ENCODE results near the gene SCN3A.

The SCN3A gene

DNA sequence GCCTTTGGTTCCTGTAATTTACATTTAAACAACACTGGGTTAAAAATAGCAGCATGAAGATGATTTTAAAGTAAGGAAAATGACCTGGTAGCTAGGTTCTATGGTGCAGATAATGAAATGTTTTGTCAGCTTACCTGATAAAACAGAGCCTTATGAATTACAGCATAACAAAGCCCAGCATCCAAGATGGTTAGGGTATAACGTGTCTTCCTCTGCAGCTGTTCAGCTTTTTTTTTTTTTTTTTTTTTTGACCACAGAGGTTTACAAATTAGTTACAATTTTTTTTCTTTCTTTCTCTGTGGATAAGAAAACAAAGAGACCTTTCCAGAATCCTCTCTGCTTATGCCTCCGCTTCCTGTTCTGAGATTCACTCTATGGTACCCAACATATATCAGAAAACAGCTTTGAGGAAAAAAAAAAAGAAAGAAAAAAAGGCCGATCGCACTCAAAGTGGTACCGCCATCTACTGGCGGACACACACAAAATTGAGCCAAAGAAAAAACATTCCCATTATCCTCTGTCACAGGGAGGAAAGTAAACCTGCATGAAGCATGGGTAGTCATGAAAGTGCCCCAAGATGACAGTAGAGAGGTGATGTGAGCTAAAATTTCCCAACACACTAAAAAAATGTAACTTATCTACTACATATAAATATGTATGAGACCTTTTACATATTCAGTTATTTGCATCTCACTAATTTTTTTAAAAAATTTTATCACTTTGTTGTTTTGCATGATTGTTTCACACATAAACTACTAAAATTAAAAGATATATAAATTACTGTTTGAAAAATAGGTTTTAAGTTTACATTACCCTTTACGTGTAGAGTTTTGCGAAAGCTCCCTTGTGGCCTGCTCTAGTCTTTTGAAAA is at the start of gene SCN3A:
SCN3A (minus strand) TSS at position 362 of the 871 bp plus-strand sequence. CDS start 27,656 bp downstream, outside the sequence.
- DNase-seq (ENCODE audit: low read depth), result no peak

DNA sequence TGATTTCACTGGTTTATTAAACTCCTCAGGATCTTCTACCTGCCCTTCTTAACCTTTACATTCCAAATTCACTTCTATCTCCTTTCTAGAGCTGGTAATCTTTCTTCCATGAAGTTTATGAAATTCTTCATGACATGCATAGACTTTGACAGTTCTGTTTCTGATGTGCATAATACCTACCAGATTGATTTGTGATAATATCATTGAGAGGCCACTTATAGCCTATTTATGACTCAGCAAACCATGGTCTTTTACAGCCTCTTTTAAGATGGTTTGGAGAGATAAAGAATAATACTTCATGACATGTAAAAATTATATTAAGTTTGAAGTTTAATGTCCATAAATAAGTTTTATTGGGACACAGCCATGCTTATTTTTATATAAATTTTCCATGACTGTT is 49.3 kb upstream of the SCN3A start:
- no peak for DNase-seq (ENCODE audit: low read depth)

DNA sequence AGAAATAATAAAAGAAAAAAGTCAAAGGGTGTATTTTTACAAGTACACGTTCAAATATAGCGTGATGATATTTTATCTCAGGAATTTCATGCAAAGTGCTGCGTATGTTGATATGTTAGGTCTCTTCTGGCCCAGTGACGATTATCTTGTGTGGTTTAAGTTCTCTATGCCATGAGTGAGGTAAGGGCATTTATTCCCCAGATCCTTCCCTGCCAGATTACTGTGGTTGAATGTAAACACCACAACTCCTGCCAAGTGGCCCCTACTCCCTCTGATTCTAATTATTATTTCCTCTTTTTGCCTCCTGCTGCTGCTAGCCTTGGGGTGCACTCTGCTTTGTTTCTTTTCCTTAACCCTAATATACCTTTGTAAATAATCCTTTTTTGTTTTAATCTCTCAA is 47.5 kb upstream of the SCN3A start:
- no peak for DNase-seq (ENCODE audit: low read depth)

DNA sequence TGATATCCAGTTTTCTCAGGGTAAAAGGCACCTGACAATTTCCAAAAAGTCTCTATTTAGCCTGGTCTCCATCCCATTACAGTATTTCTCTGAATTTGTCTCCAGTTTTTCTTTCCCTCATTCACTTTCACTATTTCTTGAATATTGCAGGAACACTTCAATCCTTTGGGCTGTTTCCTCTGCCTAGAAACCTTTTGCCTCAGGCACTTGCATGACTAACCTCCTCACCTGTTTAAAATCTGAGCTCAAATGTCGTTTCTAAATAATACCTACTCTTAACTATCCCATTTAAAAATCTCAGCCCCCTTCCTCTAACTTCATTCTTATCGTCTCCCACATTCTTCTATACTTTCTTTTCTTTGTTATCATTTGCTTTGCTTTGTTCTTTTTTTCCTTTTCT is 44.4 kb upstream of the SCN3A start:
- no peak for DNase-seq (ENCODE audit: low read depth)

DNA sequence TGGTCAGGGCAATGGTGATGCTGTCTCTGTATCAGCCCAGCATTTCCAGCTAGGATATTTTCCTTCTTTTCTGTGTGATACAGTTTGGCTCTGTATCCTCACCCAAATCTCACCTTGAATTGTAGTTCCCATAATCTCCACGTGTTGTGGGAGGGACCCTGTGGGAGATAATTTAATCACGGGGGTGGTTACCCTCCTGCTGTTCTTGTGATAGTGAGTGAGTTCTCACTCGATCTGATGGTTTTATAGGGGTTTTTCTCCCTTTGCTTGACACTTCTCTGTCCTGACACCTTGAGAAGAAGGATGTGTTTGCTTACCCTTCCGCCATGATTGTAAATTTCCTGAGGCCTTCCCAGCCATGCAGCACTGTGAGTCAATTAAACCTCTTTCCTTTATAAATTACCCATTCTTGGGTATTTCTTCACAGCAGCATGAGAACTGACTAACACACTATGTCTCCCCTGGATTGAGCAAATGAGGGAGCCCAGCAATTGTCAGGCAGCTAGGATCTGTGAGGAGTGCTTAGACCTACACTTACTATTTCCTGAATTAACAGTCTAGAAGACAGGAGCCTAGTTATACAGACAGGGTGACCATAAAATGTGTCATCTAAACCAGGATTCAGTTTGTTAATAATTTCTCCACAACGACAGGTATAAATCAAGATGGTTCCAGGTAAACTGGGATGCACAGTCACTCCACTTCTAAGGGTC is 41.4 kb upstream of the SCN3A start:
- DNase-seq (ENCODE audit: low read depth), result no peak

DNA sequence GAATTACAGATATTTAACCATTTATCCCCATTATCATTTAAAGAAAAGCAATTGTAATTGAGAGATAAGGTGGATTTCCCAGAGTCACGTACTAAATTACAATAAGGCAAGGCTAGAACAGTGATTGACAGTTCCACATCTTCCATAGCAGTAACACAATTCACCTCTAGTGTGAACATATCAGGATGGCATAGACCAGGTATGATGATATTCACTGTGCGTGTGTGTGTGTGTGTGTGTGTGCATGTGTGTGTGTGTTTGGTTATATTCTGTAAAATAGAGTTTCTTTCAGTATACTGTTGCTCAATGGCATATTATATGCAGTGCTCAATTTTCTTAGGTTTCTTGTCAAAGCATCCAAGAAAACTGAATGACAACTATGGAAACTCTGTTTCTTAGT is 37.1 kb upstream of the SCN3A start:
- no peak for DNase-seq (ENCODE audit: low read depth)

DNA sequence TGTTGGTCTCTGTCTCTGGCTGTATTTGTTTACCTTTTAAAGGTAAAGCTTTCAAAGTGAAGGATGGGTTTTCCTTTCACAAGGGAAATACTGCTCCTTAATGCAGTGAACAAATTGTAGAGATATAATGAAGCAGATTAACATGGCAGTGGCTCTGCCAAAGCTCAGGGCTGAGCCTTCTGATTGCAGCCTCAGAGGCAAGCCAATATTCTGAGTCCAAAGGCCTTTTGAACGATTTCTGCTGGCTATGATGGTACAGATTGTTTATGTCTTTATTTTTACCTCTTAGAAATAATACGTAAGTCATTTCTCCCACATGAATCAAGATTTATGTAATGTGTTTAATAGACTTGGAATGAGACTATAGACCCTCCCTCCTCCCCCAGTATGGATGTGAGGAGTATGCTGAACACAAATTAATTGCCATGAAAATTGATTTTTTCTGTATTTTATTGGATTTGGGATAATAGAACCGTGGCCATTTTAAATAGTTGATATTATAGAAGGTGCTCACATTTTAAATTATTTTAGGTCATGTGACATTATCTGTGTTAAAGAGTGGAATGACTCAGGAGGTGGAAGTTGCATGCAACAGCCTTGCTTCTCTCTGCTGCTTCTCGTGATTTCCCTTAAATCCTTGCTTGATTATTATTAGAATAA is 36.1 kb upstream of the SCN3A start:
- no peak for DNase-seq (ENCODE audit: low read depth)

DNA sequence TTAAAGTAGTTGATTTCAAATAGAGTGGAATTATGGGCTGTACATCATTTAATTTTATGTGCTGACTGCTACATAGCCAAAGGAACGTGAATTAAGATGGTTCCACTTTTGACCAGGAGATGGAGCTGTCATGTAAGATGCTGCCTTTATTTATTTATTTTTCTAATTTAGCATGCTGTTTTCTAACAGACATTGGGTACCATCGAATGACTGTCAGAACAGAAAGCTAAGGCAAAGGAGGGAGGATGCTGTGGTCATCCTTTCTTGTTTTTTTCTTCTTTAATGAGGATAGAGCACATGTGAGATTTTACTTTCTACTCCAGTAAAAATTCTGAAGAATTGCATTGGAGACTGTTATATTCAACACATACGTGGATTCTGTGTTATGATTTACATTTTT is 35.4 kb upstream of the SCN3A start, which contains the start of gene SCN2A:
SCN2A (plus strand) TSS at position 185 of the 400 bp plus-strand sequence. CDS start 56,410 bp downstream, outside the sequence.
- no peak for DNase-seq (ENCODE audit: low read depth)

DNA sequence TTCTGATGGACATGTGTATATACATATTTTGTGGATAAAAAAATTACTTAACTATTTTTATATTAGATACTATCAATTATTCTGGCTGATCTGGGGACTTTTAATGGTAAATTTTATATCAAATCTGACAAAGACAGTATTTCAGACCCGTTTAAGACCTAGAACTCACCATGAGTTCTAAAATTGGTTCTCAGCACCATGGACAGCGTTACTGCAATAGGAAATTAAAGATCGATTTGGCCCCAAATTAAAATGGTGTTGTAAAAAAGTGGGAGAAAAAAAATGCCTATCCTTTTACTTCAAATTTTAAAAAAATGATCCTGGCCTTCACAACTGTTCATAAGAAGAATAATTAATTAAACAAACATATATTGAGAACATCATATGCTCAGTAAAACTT is 34.4 kb upstream of the SCN3A start:
- no peak for DNase-seq (ENCODE audit: low read depth)

DNA sequence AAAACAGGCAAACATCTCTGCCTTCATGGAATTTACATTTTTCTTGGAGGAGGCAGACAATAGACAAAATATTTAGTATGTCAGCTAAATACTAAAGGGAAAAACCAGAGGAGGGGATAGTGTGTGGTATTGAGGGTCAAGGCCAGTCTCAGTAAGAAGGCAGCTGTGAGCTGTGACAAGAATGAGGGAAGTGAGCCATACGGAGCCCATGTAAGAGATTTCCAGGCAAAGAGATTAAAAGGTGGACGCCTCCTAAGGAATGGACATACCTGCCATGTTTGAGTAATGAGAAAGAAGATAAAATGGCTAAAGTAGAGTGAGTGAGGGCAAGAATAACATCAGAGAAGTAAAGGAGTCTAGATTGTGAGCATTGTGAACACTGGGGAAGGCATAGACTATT is 33.2 kb upstream of the SCN3A start:
- no peak for DNase-seq (ENCODE audit: low read depth)

DNA sequence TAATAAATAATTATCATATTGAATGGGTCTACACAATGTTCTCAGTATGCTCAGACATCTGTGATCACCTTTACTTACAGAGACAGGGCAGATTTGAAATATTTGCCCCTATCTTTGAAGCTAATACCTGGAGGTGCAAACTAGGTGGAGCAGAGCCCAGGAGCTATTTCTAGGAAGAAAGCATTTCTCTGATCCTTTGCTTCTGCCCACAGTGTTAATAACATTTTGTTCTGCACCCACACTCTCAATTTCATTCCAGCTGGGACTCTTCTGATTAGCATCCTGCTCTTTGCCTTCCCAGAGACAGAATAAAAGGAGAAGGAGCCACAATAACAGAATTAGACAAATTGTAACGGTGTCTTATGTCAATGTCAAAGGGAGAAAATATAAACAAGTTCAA is 23.7 kb upstream of the SCN3A start:
- DNase-seq (ENCODE audit: low read depth), result no peak

DNA sequence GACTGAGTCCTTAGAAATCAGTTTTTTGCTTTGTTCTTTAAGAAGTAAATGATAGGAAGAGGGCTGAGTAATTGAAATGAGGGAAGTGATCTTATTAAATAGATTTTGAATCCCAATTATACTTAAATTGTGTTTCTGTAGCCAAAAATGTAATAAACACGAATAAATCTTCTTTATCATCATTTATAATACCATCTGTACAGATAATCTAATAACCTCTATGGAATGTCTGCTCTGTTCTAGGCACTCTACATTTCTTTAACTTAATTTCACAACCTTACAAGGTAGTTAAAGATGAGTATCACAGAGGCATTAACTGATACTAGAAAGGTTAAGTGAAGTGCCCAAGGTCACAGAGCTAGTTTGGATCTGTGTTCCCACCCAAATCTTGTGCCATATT is 21.1 kb upstream of the SCN3A start:
- no peak for DNase-seq (ENCODE audit: low read depth)

DNA sequence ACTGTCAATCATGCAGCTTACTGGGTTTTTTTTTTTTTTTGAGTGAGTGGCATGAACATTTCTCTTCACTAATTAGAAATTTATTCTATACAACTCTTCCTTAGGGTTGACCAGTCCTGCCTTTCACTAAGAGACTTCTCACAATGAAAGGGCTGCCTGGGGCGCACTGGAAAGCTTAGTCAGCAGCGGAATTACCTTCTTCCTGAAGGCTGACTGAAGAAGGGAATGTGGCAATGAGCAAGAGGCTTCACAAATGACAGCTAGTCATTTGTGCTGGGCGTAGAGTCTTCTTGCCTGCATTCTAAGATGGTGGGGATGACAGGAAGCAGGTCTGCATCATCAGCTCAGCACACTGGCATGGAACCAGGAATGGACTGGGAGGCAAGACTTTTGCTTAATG is 15.6 kb upstream of the SCN3A start:
- DNase-seq (ENCODE audit: low read depth), result no peak

DNA sequence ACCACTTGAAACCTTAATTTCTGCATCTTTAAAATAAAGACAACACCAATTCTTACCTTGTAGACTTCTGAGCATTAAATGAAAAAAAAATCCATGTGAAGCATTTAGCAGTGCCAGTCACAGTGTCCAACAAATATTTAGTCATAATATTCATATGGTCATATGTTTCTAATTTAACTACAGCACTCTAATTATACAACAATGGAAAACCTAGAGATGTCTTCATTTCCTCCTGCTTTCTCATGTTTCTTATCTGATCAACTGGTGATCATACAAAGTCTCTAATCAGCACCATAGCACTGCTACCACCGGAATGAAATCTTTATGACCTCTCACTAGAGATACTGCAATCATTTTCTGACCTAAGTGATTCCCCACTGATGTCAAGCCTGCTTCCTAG is 10.2 kb upstream of the SCN3A start:
- DNase-seq (ENCODE audit: low read depth), result no peak

DNA sequence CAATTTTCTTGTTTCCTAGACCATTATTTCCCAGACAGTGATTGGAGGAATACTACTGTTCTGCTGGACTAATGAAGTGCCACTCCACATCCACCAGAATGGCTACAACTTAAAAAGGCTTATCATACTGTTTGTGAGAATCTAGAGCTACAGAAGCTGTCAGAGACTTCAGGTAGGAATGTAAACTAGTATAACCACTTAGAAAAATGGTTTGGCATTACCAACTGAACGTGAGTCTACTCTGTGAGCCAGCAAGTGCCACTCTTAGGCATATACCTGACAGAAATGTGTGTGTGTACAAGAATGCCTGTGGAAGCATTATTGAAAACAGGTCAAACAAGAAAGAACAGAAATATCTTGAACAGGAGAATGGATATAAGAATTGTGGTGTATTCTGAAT is 4.2 kb upstream of the SCN3A start:
- no peak for DNase-seq (ENCODE audit: low read depth)

DNA sequence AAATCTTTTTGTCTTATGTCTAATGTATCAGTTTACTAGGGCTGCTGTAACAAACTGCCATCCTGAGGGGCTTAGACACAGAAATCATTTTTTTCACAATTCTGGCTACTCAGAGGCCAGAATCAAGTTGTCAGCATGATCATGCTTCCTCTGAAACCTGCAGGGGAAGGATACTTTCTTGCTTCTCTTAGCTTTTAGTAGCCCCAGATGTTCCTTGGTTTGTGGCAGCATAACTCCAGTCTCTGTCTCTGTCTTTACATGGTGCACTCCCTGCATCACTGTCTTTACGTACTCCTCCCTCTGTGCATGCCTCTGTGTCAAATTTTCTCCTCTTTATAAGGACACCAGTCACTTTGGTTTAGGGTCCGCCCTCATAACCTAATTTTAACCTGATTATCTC is 2.0 kb upstream of the SCN3A start:
- no peak for DNase-seq (ENCODE audit: low read depth)

DNA sequence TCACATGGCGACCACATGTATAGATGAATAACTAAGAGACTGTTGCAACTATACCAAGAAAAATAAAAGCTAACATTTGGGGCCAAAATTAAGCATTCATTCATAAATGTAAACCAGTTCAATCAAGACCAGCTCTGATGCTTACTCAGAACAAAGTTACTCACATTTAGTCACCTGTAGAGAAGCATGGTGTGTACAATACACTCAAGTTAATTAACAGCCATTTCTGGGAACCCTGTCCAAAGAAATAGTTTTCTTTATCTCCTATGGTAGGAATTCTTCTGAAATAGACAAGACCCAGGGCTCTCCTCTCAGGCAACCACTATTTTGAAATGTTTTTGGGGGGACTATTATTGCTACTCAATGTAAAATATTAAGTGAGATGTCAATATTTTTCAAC is 1.6 kb downstream of the SCN3A start:
- no peak for DNase-seq (ENCODE audit: low read depth)

DNA sequence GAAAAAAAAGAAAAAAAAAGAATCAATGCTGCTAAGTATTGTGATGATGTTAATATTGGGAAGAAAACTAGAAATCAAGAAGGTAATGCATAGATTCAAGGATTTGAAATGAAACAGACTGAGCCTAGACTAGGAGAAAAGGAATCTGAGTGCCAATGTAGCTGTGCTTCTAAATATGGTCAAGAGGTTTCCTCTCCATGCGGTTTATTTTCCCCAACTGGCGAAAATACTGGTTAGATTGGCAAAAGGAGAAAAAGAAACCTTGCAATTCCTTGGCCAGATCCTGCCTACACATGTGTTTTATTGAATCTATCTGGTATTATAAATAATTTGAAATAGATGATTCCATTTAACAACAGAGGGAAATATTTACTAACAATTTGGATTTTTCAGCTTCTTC is 5.7 kb downstream of the SCN3A start:
- DNase-seq (ENCODE audit: low read depth), result no peak

DNA sequence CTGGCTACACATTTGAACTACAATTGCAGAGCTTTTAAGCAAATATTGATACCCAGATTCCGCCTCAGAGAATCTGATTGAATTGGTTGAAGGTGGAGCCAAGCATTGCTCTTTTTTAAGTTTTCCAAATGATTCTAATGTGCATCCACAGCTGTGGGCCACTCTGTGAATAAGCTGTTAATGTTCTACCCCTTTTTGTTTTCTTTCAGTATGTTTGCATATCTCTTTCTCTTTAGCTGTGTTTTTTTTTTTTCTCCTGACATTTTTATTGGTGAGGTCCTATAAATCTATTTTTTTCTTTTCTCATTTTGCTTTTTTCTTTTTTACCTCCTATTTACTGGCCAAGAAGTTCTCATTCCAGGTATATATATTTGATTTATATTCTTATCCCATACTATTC is 6.5 kb downstream of the SCN3A start:
- DNase-seq (ENCODE audit: low read depth), result no peak

DNA sequence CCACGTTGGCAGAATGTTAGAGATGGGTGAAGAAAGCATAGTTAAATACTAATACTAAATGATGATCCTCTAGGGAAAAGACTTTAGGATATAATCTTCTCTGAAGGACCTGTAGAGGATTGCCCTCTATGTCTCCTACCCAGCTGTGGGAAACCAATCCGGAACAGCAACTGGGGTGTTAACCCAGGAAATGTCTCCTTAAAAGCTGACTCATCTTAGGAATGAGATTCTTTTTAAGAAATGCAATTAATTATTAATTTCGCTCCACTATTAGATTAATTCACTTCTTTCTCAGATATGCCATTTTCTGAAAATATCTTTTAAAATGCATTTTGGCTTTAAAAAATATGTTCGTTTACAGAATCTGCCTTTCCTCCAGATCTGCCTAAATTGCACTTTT is 7.4 kb downstream of the SCN3A start:
- DNase-seq (ENCODE audit: low read depth), result no peak

DNA sequence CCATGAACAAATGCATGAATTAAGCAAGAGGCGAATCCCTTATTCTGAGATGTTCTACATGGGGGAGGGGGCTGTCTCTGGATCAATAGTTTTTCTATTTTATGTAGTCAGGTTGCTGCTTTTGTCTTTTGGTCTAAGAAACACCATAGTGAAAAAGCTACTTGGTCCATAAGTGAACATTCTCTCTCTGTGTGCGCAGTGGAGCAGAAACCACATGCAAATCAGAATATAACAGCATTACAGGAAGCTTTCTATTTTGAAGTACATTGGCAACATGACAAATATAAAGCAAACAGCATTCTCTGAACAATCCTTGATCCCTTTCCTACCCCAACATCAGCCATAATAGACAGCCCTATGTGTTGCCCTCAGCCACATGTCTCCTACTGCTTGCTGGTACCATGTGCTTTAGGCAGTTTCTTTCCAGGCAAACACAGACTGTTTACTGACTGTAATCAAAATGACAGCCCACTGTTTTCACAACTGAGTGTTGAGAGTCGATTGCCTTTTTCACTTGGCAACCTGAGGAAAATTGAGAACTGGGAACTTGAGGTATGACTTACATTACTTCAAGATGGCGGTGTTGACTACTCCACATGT is 10.6 kb downstream of the SCN3A start:
- DNase-seq (ENCODE audit: low read depth), result no peak

DNA sequence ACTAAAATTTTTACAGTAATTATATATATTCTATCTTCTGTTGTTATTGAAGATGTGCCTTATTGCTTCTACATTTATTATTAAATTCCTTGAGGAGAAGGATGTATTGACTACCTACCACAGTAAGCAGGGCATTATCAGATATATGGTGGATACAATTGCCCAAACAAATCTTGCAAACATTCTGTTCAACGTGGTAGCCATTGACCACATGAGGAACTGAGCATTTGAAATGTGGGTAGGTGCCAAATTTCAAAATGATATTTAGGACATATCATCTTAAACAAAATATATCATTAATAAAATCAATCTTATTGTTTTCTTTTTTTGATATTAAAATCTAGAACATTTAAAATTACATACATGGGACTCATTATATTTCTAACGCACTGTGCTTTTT is 11.1 kb downstream of the SCN3A start:
- no peak for DNase-seq (ENCODE audit: low read depth)

Data from stimulated activated CD8-positive, alpha-beta memory T cell treated with anti-CD3 and anti-CD28 coated beads, Interleukin-4, amount 100 ng/mL, for 24 hours (primary cell).